HG03025 (cell line): Measurements from ENCODE around the gene ENTPD1.
"Not testable (repeated sequence)": the region's sequence is repeated elsewhere in the genome, so short reads cannot be mapped to it uniquely, and the experiment has no call there.

Experiments used
- ATAC-seq: cut with Tn5 transposase; IDR thresholded peaks from one replicate; pipeline ENCODE4 v1.9.1; 2021; ENCODE audit warnings: mild to moderate bottlenecking, moderate library complexity; ENCODE audit not compliant: unreplicated experiment, low FRiP score

The ENTPD1 gene

GRCh38 chr10:95793401-95794045 is 37.6 kb downstream of the ENTPD1 start:
- ATAC-seq = no peak

- ATAC-seq = no peak
Measured at GRCh38 chr10:95794195-95794594, 38.2 kb downstream of the ENTPD1 start.

GRCh38 chr10:95795602-95796001 is 39.6 kb downstream of the ENTPD1 start:
- ATAC-seq = no peak

- no peak for ATAC-seq
Measured at GRCh38 chr10:95796504-95796903, 40.5 kb downstream of the ENTPD1 start.

GRCh38 chr10:95798096-95798855 is 42.3 kb downstream of the ENTPD1 start:
- no peak for ATAC-seq

- not testable (repeated sequence) for ATAC-seq
Measured at GRCh38 chr10:95800286-95800685, 44.3 kb downstream of the ENTPD1 start.

- not testable (repeated sequence) for ATAC-seq
Measured at GRCh38 chr10:95806687-95807380, 50.9 kb downstream of the ENTPD1 start.

- not testable (repeated sequence) for ATAC-seq
Measured at GRCh38 chr10:95808705-95809308, 52.8 kb downstream of the ENTPD1 start.

GRCh38 chr10:95809370-95810197 is 53.6 kb downstream of the ENTPD1 start:
- no peak for ATAC-seq

- ATAC-seq = no peak
Measured at GRCh38 chr10:95810198-95810976, 54.4 kb downstream of the ENTPD1 start.

- ATAC-seq = no peak
Measured at GRCh38 chr10:95813054-95813685, 57.2 kb downstream of the ENTPD1 start.

- ATAC-seq = no peak
Measured at GRCh38 chr10:95814011-95814727, 58.2 kb downstream of the ENTPD1 start.

- ATAC-seq = no peak
Measured at GRCh38 chr10:95815133-95815532, 59.2 kb downstream of the ENTPD1 start.

GRCh38 chr10:95815701-95816240 is 59.8 kb downstream of the ENTPD1 start:
- ATAC-seq = no peak

- ATAC-seq = no peak
Measured at GRCh38 chr10:95818010-95818409, 62.0 kb downstream of the ENTPD1 start.

- no peak for ATAC-seq
Measured at GRCh38 chr10:95818668-95819067, 62.7 kb downstream of the ENTPD1 start.

- ATAC-seq = no peak
Measured at GRCh38 chr10:95819620-95820329, 63.8 kb downstream of the ENTPD1 start.
